Endodermal cell (in vitro differentiated cells): ENCODE results near the gene SLAIN1. TPM values are rescaled to one million over a fixed set of nuclear protein-coding genes. Genes with fewer than 3 reads are reported as not detected.

Source experiments
- DNase-seq: peaks from one replicate; pipeline ENCODE4 v3.0.0-alpha.2; 2017
- H3K27ac ChIP-seq: 2 replicates; pipeline ENCODE4 v1.5.1; 2013; ENCODE audit warnings: mild to moderate bottlenecking, low read depth, low read length, moderate library complexity
- H3K27me3 ChIP-seq: 2 replicates; pipeline ENCODE4 v1.6.1; 2013; ENCODE audit warnings: mild to moderate bottlenecking, low read length, moderate library complexity; ENCODE audit not compliant: insufficient read depth, control insufficient read depth, poor library complexity, severe bottlenecking
- H3K36me3 ChIP-seq: 2 replicates; pipeline ENCODE4 v1.7.0; 2013; ENCODE audit warnings: mild to moderate bottlenecking, low read length, moderate library complexity; ENCODE audit not compliant: control insufficient read depth, insufficient read depth
- H3K4me1 ChIP-seq: one replicate; pipeline ENCODE4 v1.7.0; 2013; ENCODE audit warnings: low read length; ENCODE audit not compliant: control insufficient read depth, insufficient read depth
- H3K4me3 ChIP-seq: 2 replicates; pipeline ENCODE4 v1.5.1; 2013; ENCODE audit warnings: mild to moderate bottlenecking, low read length, moderate library complexity
- H3K9ac ChIP-seq: 2 replicates; pipeline ENCODE4 v1.6.1; 2013; ENCODE audit warnings: mild to moderate bottlenecking, low read length, moderate library complexity; ENCODE audit not compliant: poor library complexity, severe bottlenecking; ENCODE audit errors: extremely low read depth
- H3K9me3 ChIP-seq: 2 replicates; pipeline ENCODE4 v1.6.1; 2013; ENCODE audit warnings: mild to moderate bottlenecking, low read length, moderate library complexity; ENCODE audit not compliant: control insufficient read depth
- H3K27ac Mint-ChIP-seq: 2 replicates; pipeline ENCODE4 v1.8.0; 2020; ENCODE audit warnings: mixed read lengths
- H3K27me3 Mint-ChIP-seq: 2 replicates; pipeline ENCODE4 v1.8.0; 2021; ENCODE audit warnings: mild to moderate bottlenecking, mixed read lengths; ENCODE audit not compliant: insufficient read depth
- H3K36me3 Mint-ChIP-seq: 2 replicates; pipeline ENCODE4 v1.8.0; 2020; ENCODE audit warnings: low read depth, mixed read lengths
- H3K4me1 Mint-ChIP-seq: 2 replicates; pipeline ENCODE4 v1.8.0; 2020; ENCODE audit warnings: mixed read lengths
- H3K4me3 Mint-ChIP-seq: 2 replicates; pipeline ENCODE4 v1.8.0; 2020; ENCODE audit warnings: mild to moderate bottlenecking, moderate library complexity, mixed read lengths
- H3K9me3 Mint-ChIP-seq: 2 replicates; pipeline ENCODE4 v1.8.0; 2020; ENCODE audit warnings: mild to moderate bottlenecking, mixed read lengths
- CTCF ChIP-seq: fragments of 200-600 bp; sonication (generic); conservative IDR thresholded peaks from 2 replicates; pipeline ENCODE4 v1.5.0; 2021; ENCODE audit warnings: antibody characterized with exemption, mild to moderate bottlenecking
- WGBS, 2 experiments: methylation state at CpG; one replicate each; pipeline versions ENCODE4 v1.1.5 to v1.1.7; 2013; ENCODE audit warnings: missing lambda C conversion rate in 2 of 2, mixed read lengths in 1 of 2; ENCODE audit not compliant: insufficient coverage in 1 of 2, insufficient read length in 1 of 2; 5-methylcytosine and 5-hydroxymethylcytosine counted together
- total RNA-seq, 2 donors: library from RNA; stranded (reverse); fragmentation: NEBNext Ultra II Directional in 1 of 2; extraction: Animal tissue kit (Norgen Biotek cat#: 25700) in 1 of 2; gene quantifications; 2 replicates in 1 of 2; 3 replicates in 1 of 2; pipeline ENCODE4 v1.2.1, GENCODE V29; 2021

The SLAIN1 gene
- total RNA-seq, 2 donors from 2014 or later: 24.0 to 25.7 TPM

DNA sequence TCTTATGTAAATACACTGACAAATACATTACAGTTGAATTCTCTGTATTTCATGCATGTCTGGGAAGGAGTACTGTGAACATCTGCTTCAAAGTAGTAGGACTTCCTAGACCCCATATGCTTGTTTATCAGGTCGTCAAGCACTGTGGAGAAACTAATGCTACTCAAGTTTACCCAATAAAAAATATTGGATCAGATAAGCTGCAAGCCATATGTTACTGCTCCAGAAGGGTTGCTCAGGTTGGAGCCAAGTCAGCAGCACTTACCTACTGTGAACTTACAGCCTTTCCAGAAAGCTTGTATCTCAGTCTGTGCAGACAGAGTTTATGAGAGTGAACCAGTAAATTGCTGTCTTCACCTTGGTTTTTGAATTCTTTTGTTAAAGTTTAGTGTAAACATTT lies 36.2 kb downstream of the SLAIN1 start:
- Histone ChIP-seq H3K9ac (no peak overlapping the region), H3K4me3 (no peak overlapping the region), H3K9me3 (no peaks in the 10 kb centered on the region), H3K36me3 (peaks cover 13% of the 10 kb centered on the region), H3K27ac (no peak overlapping the region), H3K4me1 (no peaks in the 10 kb centered on the region), H3K27me3 (no peaks in the 10 kb centered on the region)
- Mint-ChIP-seq H3K9me3 (no peaks in the 10 kb centered on the region), H3K27ac (no peak overlapping the region), H3K4me1 (peaks cover 3% of the 10 kb centered on the region), H3K36me3 (peaks cover 2% of the 10 kb centered on the region), H3K27me3 (no peaks in the 10 kb centered on the region), H3K4me3 (no peak overlapping the region)
- 86 to 91% methylated on average over 1 of the region's 1 CpG for WGBS, 2 experiments
- no peak for DNase-seq
- TF ChIP-seq CTCF: no peak

- no peak overlapping the region for H3K4me3 ChIP-seq
- no peak overlapping the region for H3K9ac ChIP-seq
- peaks cover 6% of the 10 kb centered on the region for H3K36me3 ChIP-seq
- Mint-ChIP-seq H3K27me3 (no peaks in the 10 kb centered on the region), H3K9me3 (no peaks in the 10 kb centered on the region), H3K4me3 (no peak overlapping the region), H3K27ac (no peak overlapping the region), H3K36me3 (no peaks in the 10 kb centered on the region), H3K4me1 (peaks cover under 1% of the 10 kb centered on the region)
- 82 to 100% methylated on average over 1 of the region's 2 CpGs for WGBS, 2 experiments
- H3K27me3 ChIP-seq: no peaks in the 10 kb centered on the region
- no peaks in the 10 kb centered on the region for H3K4me1 ChIP-seq
- DNase-seq: no peak
- no peak overlapping the region for H3K27ac ChIP-seq
- no peaks in the 10 kb centered on the region for H3K9me3 ChIP-seq
- no peak for TF ChIP-seq CTCF
Observed at GRCh38 chr13:77737583-77738200, 40.2 kb downstream of the SLAIN1 start.

DNA sequence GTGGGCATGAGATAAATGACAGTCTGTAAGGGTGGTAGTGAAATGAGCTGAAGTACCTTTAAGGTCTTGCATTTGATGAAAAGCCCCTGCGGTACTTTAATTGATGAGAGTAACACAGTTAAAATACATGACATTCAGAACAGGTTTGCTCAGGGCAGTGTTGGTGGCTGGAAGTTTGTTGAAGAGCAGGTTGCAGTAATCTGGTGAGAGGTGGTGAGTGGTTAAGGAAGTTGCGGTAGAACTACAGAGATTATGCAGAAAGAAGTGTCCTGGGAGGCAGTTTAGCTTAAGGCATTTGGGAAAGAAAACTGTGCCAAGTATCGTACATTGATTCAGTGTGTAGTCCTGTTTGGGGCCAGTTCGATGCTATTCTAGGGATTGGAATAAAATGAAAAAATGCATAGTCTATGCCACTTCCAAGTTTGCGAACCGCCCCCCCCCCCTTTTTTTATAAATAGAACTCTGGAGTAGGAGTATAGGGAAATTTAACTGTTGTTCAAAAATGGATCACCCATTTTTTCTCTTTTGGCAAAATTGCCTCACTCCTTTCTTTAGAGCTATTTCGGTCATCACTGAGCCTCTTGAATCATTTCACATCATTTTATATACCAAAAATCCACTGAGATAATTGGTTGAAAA lies 42.7 kb downstream of the SLAIN1 start:
- Histone ChIP-seq H3K36me3 (peaks cover 12% of the 10 kb centered on the region), H3K27me3 (no peaks in the 10 kb centered on the region), H3K9ac (no peak overlapping the region), H3K4me3 (no peak overlapping the region), H3K4me1 (no peaks in the 10 kb centered on the region), H3K9me3 (no peaks in the 10 kb centered on the region), H3K27ac (peak overlapping the region; percentile 51)
- H3K36me3 Mint-ChIP-seq: peaks cover 11% of the 10 kb centered on the region
- 93 to 100% methylated on average over 2 to 5 of the region's 7 CpGs for WGBS, 2 experiments
- H3K9me3 Mint-ChIP-seq: no peaks in the 10 kb centered on the region
- no peak for DNase-seq
- H3K27ac Mint-ChIP-seq: peak overlapping the region; percentile 6
- no peak for TF ChIP-seq CTCF
- no peaks in the 10 kb centered on the region for H3K4me1 Mint-ChIP-seq
- no peaks in the 10 kb centered on the region for H3K27me3 Mint-ChIP-seq
- H3K4me3 Mint-ChIP-seq: no peak overlapping the region
